Memory B cell (primary cell): Measurements from ENCODE around the gene GALNT2.
A peak's percentile ranks its signal among the peaks of the same experiment; 100 is the strongest.

Experiments used
- ATAC-seq: fragments of 150-1000 bp; cut with Tn5 transposase; 2 replicates; pipeline ENCODE4 v1.10.0; 2021; ENCODE audit warnings: low read depth, mild to moderate bottlenecking, moderate library complexity
- DNase-seq, 2 donors: peaks; one replicate each; pipeline ENCODE4 v3.0.0; 2022; ENCODE audit warnings: low spot score in 2 of 2
- H3K27ac Mint-ChIP-seq: one replicate; pipeline ENCODE4 v1.8.0; 2022; ENCODE audit warnings: mild to moderate bottlenecking, moderate library complexity, mixed read lengths
- H3K27me3 Mint-ChIP-seq: one replicate; pipeline ENCODE4 v1.8.0; 2022; ENCODE audit warnings: mixed read lengths
- H3K36me3 Mint-ChIP-seq: one replicate; pipeline ENCODE4 v1.8.0; 2022; ENCODE audit warnings: mild to moderate bottlenecking, mixed read lengths
- H3K4me1 Mint-ChIP-seq: one replicate; pipeline ENCODE4 v1.8.0; 2022; ENCODE audit warnings: mixed read lengths
- H3K4me3 Mint-ChIP-seq: one replicate; pipeline ENCODE4 v1.8.0; 2022; ENCODE audit warnings: mild to moderate bottlenecking, moderate library complexity, mixed read lengths
- H3K9me3 Mint-ChIP-seq: one replicate; pipeline ENCODE4 v1.8.0; 2022; ENCODE audit warnings: mixed read lengths

Gene GALNT2

GRCh38 chr1:230158415-230159291 lies 91.6 kb downstream of the GALNT2 start:
- ATAC-seq (no peak), DNase-seq (no peak)
- Mint-ChIP-seq H3K4me3 (no peak overlapping the region), H3K36me3 (peaks cover 16% of the 10 kb centered on the region), H3K27ac (no peak overlapping the region), H3K27me3 (no peaks in the 10 kb centered on the region), H3K9me3 (peaks cover 2% of the 10 kb centered on the region), H3K4me1 (peaks cover 24% of the 10 kb centered on the region)

- Mint-ChIP-seq H3K9me3 (peaks cover 2% of the 10 kb centered on the region), H3K4me1 (peaks cover 24% of the 10 kb centered on the region)
- ATAC-seq: no peak
These were observed 92.5 kb downstream of the GALNT2 start for GRCh38 chr1:230159580-230159979.

DNA sequence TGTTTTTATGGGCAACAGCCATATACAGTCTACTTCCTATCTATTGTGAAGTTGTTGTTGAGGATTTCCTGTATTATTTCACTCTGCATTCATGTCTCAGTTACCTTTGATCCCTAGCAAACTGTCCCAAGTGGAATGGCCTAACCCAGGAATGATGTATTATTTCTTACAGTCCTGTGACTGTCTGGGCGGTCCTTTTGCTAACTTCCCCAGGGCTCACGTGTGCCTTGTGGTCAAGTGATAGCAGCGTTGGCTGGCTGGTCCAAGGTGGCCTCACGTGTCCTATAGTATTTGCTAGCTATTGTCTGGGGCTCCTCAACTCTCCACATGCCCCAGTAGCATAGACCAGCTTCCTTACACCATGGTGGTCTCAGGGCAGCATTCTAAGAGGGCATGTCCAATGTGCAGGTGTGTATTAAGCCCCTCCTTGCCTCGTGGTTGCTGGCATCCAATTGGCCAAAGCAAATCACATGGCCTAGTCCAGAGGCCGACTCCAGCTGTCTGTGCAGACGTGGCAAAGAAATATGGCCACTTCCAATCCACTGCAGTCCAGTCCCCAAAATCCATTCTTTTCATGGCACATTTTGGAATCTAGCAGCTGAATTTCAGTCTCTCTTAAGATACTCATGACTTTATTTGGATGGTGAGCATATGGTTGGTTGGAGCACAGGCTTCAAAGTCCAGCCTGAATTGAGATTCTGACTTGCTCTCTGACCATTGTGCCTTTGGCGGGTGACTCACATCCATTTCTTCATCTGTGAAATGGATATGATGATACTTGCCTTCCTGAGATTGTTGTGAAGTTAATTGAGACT lies 94.1 kb downstream of the GALNT2 start:
- DNase-seq (no peak), ATAC-seq (no peak)
- no peak overlapping the region for H3K4me3 Mint-ChIP-seq
- peaks cover 20% of the 10 kb centered on the region for H3K4me1 Mint-ChIP-seq
- H3K36me3 Mint-ChIP-seq: peaks cover 11% of the 10 kb centered on the region
- H3K27me3 Mint-ChIP-seq: no peaks in the 10 kb centered on the region
- H3K27ac Mint-ChIP-seq: peak overlapping the region; percentile 78
- peaks cover 2% of the 10 kb centered on the region for H3K9me3 Mint-ChIP-seq

More at GRCh38 chr1:230159580-230159979, 92.5 kb downstream of the GALNT2 start:
- no peak overlapping the region for H3K27ac Mint-ChIP-seq
- H3K27me3 Mint-ChIP-seq: no peaks in the 10 kb centered on the region
- H3K4me3 Mint-ChIP-seq: no peak overlapping the region
- DNase-seq: no peak
- peaks cover 16% of the 10 kb centered on the region for H3K36me3 Mint-ChIP-seq

GRCh38 chr1:230163205-230163604 lies 96.2 kb downstream of the GALNT2 start:
- H3K36me3 Mint-ChIP-seq: peaks cover 3% of the 10 kb centered on the region
- peaks cover 12% of the 10 kb centered on the region for H3K4me1 Mint-ChIP-seq
- no peak for DNase-seq
- no peak for ATAC-seq
- no peak overlapping the region for H3K27ac Mint-ChIP-seq
- H3K9me3 Mint-ChIP-seq: no peaks in the 10 kb centered on the region
- no peak overlapping the region for H3K4me3 Mint-ChIP-seq
- H3K27me3 Mint-ChIP-seq: no peaks in the 10 kb centered on the region

GRCh38 chr1:230163719-230164118 lies 96.7 kb downstream of the GALNT2 start:
- Mint-ChIP-seq H3K4me3 (no peak overlapping the region), H3K9me3 (no peaks in the 10 kb centered on the region), H3K36me3 (peaks cover 3% of the 10 kb centered on the region), H3K4me1 (peaks cover 12% of the 10 kb centered on the region), H3K27me3 (no peaks in the 10 kb centered on the region), H3K27ac (no peak overlapping the region)
- DNase-seq: no peak
- ATAC-seq: no peak

DNA sequence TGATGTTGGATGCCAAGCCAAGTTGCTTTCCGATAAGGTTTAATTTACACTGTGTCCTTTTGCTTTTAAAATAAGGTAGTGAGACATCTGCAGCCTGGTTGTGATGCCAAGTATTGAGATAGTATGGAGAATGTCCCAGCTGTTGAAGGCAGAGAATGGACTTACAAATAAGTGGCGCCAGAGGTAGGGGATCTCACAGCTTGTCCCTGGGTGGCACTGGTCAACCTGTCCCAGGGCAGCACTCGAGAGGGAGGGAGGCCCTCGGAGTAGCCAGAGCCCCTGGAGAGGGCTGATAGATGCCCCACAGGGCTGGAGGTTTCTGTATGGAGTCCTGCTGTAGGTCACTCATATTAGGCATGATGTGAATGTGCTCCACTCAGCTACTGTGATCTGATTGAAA lies 98.5 kb downstream of the GALNT2 start:
- H3K27me3 Mint-ChIP-seq: no peaks in the 10 kb centered on the region
- no peaks in the 10 kb centered on the region for H3K9me3 Mint-ChIP-seq
- peaks cover 1% of the 10 kb centered on the region for H3K36me3 Mint-ChIP-seq
- peaks cover 22% of the 10 kb centered on the region for H3K4me1 Mint-ChIP-seq
- H3K4me3 Mint-ChIP-seq: no peak overlapping the region
- no peak overlapping the region for H3K27ac Mint-ChIP-seq
- ATAC-seq (no peak), DNase-seq (no peak)

GRCh38 chr1:230166366-230167132 lies 99.5 kb downstream of the GALNT2 start:
- Mint-ChIP-seq H3K4me3 (no peak overlapping the region), H3K4me1 (peaks cover 17% of the 10 kb centered on the region), H3K9me3 (no peaks in the 10 kb centered on the region), H3K27ac (no peak overlapping the region), H3K36me3 (peaks cover 1% of the 10 kb centered on the region), H3K27me3 (no peaks in the 10 kb centered on the region)
- ATAC-seq: no peak
- DNase-seq: no peak

DNA sequence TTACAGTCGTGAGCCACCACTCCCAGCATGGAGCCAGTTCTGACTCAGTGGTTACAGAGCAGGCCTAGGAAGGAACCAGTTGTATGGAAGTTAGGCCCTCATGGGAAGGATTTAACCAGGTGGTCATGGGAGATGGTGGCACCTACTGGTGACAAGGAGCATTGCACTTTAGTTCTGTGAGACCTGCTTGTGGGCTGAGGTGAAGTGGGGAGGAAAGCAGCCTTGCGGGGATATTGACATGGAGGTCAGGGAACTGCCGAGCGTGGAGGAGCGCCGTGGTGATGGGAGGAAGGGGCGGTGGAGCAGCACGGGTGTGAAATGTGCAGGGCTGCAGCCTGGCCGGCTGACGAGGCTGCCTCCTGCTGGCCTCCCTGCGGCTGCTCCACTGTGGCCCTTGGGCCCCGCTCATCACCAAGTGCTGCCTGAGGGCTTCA lies 100.4 kb downstream of the GALNT2 start:
- ATAC-seq (peak; percentile 77), DNase-seq (peak; percentile 49 to 56)
- H3K36me3 Mint-ChIP-seq: peaks cover 1% of the 10 kb centered on the region
- peak overlapping the region; percentile 2 for H3K4me3 Mint-ChIP-seq
- no peaks in the 10 kb centered on the region for H3K9me3 Mint-ChIP-seq
- H3K27me3 Mint-ChIP-seq: no peaks in the 10 kb centered on the region
- H3K27ac Mint-ChIP-seq: no peak overlapping the region
- peaks cover 17% of the 10 kb centered on the region for H3K4me1 Mint-ChIP-seq

- DNase-seq (no peak), ATAC-seq (peak; percentile 61)
- Mint-ChIP-seq H3K27ac (peak overlapping the region; percentile 66), H3K9me3 (no peaks in the 10 kb centered on the region), H3K4me1 (peaks cover 22% of the 10 kb centered on the region), H3K4me3 (peak overlapping the region; percentile 62), H3K36me3 (peaks cover 6% of the 10 kb centered on the region), H3K27me3 (no peaks in the 10 kb centered on the region)
These were observed 102.6 kb downstream of the GALNT2 start for GRCh38 chr1:230169454-230170152.

DNA sequence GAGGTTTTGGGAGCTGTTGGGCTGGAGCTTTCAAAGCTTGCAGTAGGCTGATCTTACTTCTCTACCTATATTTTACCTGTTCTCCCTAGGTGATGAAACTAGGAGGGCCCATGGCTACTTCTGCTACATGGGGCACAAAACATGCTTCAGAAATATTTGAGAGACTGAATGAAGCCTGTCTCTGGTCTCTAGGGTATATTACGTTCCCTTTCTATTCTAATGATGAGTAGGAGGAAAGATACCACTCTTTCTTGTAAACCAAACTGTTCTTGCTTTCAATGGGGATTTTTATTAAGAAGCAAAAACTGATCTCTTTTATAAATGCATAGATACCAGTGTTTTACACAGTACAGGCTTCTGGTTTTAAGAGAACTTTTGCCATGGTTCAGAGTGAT lies 103.1 kb downstream of the GALNT2 start:
- Mint-ChIP-seq H3K36me3 (peaks cover 8% of the 10 kb centered on the region), H3K27ac (peak overlapping the region; percentile 66), H3K4me3 (peak overlapping the region; percentile 62), H3K27me3 (no peaks in the 10 kb centered on the region), H3K9me3 (no peaks in the 10 kb centered on the region), H3K4me1 (peaks cover 27% of the 10 kb centered on the region)
- no peak for DNase-seq
- ATAC-seq: peak; percentile 14

DNA sequence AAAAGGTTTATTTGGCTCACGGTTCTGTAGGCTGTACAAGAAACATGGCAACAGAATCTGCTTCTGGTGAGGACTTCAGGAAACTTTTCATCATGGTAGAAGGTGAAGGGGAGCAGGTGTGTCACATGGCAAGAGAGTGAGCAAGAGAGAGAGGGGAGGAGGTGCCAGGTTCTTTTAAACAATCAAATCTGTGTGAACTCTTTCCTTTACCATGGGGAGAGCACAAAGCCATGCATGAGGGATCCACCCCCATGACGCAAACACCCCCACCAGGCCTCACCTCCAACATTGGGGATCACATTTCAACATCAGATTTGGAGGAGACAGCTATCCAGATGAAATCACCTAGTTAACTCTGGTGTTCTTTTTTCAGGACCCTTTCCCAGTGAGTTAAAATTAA lies 103.6 kb downstream of the GALNT2 start:
- peaks cover 8% of the 10 kb centered on the region for H3K36me3 Mint-ChIP-seq
- H3K27ac Mint-ChIP-seq: peak overlapping the region; percentile 66
- H3K27me3 Mint-ChIP-seq: no peaks in the 10 kb centered on the region
- no peak overlapping the region for H3K4me3 Mint-ChIP-seq
- ATAC-seq: no peak
- no peak for DNase-seq
- no peaks in the 10 kb centered on the region for H3K9me3 Mint-ChIP-seq
- peaks cover 29% of the 10 kb centered on the region for H3K4me1 Mint-ChIP-seq

GRCh38 chr1:230171356-230172015 lies 104.4 kb downstream of the GALNT2 start:
- no peaks in the 10 kb centered on the region for H3K9me3 Mint-ChIP-seq
- no peak overlapping the region for H3K4me3 Mint-ChIP-seq
- H3K27ac Mint-ChIP-seq: no peak overlapping the region
- no peak for ATAC-seq
- H3K36me3 Mint-ChIP-seq: peaks cover 8% of the 10 kb centered on the region
- H3K27me3 Mint-ChIP-seq: no peaks in the 10 kb centered on the region
- H3K4me1 Mint-ChIP-seq: peaks cover 32% of the 10 kb centered on the region
- no peak for DNase-seq

- no peak for DNase-seq
- Mint-ChIP-seq H3K4me3 (no peak overlapping the region), H3K9me3 (no peaks in the 10 kb centered on the region), H3K4me1 (peaks cover 32% of the 10 kb centered on the region), H3K36me3 (peaks cover 8% of the 10 kb centered on the region), H3K27me3 (no peaks in the 10 kb centered on the region), H3K27ac (no peak overlapping the region)
- ATAC-seq: no peak
These were observed 105.0 kb downstream of the GALNT2 start for GRCh38 chr1:230172016-230172537.
